SIG-M5 treated with dmso at 0.1 percent for 504 hours (cell line): ENCODE results near the gene WDFY4.

Experiments used
- DNase-seq: peaks from one replicate; lab custom pipeline; 2025; ENCODE audit not compliant: unreplicated experiment; lab: John Stamatoyannopoulos, UW

Gene WDFY4

DNA sequence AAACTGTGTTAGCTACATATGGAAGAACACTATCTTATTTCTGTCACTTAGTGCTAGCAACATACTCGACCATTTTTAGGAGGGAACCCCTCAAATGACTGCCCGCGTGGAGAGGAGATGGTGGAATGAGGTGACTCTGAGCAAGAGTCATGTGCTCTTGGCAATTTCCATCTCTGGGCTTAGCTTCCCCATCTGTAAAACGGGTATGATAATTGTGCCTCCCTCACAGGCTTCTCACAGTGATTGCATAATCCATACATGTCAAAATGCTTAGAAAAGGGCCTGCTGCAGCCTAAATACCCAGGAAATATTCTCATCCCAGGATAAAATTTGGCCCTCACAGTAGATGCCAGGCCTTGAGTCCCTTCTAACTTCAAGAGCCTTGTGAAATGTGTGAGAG lies 86.6 kb downstream of the WDFY4 start:
- no peak for DNase-seq

DNA sequence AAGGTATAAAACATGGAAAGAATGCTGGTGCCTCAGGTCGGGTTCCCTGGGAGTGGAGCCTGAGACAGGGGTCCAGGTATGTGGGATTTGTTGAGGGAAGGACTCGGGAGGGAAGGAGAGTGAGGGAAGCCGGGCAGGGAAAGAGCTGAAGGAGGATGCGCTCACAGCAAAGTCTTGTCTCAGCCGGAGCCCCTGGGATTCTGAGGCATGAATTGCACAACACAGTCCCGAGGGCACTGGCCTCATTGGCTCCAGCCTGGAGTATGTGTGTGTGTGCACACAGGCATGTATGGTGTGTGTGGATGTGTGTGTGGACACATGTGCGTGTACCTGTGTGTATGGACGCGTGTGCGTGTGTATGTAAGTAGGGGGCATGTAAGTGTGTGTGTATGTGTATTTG lies 87.4 kb downstream of the WDFY4 start:
- DNase-seq: no peak

DNA sequence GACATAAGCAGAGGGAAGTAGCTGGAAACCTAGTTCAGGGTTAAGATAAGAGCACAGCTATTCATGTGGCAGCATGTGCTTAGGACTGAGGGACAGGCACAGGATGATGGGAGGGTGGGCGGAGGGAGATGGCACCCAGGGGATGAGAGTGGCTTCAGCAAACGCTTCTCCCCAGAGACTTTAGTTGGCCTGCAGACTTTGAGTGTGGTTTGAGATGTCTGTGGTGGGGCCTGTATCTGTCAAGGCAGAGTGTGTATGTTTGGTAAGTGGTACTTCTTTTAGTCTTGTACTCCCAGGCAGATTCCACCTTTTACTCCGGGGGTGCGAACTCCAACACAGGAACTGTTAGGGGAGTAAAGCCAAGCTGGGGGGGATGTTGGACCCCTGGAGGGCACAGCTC lies 88.9 kb downstream of the WDFY4 start:
- no peak for DNase-seq

DNA sequence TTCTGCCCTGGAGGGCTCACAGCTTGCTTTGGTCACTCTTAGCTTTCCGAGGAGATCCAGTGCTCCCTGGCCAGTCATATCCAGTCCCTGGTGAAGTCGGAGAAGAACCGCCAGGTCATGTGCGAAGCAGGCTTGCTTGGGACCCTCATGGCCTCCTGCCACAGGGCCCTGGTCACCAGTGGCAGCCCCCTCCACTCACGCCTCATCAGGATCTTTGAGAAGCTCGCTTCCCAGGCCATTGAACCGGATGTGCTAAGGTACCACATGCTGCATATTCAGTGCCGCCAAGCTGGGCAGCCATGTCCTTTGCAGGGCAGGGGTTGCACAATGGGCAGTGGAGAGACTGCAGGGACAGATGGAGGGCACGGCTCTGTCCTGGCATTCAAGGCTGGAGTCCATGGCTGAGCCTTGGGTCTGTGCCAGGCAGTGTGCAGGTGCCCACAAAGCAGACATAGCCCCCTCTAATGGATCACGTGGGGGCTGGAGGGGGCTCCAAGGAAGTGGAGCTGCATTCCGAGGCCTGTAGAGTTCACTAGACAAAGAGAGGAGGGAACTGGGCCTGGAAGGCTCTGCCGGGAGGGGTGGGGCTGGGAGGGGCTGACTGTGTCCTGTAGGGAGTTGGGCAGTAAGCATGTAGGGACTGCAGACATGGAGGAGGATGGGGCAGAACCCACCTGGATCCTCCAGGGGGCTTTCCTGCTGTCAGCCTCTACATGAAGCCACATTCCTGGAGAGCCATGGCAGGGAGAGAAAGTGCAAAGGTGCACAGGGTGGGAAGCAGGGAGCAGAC lies 89.9 kb downstream of the WDFY4 start:
- DNase-seq: no peak

DNA sequence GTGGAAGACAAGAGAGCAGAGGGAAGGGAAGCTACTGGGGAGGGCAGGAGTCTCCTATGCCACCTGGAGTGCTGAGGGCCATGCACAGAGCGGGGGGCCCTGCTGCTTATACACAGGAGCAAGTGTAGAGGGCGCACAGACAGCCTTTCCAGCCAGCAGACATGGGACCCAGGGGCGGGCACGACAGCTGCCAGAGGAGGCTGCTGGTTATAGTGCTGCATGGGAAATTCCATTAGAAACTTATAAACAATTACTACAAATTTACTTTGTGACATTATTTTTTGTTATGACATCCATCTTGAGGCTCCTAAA lies 90.5 kb downstream of the WDFY4 start:
- no peak for DNase-seq

DNA sequence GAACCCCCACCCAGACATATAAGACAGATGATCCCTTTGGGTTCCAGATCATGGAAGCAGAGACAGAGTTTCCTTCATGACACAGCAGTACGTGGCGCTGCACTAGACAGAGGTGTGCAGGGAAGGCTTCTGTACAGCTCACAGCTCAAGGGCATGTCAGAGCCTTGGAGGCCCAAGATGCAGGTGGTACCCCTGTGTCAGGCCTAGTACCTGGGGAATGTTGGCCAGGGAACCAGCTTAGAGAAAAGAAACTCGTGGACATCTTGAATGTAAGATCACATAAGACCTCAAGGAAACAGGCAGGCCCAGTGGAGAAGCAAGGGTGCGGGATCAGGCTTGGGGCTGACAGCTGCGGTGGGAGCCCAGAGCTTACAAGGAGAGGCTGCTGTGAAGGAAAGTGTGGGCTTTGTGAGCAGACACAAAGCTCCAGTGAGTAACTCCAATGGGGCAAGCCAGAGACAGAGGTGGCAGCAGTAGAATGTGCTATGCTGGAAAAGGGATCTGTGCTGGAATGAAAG lies 91.4 kb downstream of the WDFY4 start:
- DNase-seq: no peak

DNA sequence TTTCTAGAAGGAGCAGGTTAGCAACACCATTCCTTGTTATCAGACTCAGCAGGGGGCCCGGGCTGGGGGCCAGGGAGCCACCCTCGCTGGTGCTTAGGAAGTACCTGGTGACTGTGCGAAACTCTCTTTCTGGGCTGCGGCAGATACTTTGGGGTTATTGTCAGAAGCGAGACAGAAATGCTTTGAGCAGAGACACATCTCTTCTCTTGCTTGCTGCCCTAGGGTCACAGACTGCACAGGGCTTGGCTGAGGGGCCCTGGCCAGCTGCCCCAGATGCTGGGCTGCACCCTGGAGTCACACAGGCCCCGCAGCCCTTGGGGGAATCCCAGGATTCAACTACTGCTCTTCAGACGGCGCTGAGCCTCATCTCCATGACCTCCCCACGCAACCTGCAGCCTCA lies 91.9 kb downstream of the WDFY4 start:
- DNase-seq: no peak

DNA sequence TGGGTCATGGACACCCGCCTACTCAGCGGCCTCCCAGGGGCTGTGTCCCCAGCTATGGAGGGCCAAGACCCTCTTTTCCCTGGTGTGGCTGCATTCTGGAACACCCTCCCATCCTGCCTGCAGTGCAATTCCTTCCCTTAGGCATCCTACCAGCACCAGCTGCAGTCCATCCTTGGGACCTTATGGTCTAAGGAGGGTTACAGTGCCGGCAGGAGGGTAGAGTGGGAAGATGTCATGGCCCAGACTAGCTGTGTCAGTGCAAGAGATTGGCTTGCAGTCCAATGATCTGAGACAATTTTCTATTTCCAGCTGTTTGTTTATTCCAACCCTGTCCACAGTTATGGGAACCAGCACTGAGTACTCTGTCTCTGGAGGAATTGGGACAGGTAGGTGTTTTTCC lies 92.4 kb downstream of the WDFY4 start:
- no peak for DNase-seq

DNA sequence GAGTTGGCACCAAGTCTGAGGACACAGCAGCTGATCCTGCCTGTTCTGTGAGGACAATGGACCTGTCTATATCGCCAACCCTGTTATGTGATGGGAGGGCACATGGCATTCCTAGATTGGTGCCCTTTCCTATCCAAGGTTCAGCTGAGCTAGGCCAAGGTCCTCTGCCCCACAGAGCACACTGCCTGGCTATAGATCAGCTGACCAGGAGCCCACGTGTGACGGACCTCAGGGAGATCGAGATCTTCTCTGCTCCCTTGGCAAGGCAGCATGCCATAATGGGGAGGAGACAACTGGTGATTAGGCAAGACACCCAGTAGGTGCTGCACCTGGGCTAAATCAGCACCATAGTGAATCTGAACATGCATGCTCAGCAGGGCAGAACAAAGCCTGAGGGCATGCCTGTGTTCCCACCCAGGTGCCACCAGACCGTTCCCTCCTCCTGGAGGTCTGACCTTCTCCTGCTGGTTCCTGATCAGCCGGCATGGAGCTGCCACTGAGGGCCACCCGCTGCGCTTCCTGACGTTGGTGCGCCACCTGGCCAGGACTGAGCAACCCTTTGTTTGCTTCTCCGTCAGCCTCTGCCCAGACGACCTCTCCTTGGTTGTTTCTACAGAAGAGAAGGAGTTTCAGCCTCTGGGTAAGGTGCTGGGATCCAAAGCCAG lies 93.7 kb downstream of the WDFY4 start:
- DNase-seq: no peak

DNA sequence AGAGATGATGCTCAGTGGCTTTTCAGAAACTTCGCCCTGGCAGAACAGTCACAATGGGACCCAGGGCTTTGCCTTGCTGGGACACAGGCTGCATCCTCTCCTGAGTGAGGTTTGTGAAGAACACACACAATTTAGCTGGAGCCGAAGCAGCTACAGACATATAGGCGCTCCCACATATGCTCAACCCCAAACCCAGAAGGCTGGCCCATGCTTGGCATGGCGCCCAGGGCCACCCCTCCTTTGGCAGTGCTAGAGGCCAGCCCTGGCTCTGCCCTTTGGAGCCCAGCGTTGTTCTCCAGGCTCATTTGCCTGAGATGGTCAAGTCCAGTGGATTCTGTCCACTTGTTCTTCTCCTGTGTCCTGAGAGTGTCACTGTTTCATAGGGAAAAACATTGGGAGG lies 94.4 kb downstream of the WDFY4 start:
- DNase-seq: no peak

DNA sequence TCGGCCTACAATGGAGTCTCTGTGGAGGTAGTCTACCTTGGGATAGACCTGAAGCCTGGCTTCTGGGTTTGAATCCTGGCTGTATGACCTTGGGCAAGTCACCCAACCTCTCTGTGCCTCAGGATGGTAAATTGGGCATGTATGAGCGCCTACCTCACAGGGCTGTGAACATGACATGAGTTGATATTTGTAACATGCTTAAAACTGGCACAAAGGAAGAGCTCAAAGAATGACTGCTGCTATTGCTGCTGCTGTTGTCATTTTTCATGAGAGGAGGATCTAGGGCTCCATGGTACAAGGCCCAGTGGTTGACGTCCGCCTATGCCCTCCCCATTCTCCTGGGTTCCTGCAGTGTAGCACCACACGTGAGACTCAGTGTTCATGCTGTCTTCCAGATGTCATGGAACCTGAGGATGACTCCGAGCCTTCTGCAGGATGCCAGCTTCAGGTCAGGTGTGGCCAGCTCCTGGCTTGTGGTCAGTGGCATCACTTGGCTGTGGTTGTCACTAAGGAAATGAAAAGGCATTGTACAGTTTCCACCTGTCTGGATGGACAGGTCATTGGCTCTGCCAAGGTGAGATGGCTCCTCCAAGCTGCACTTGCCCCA lies 95.0 kb downstream of the WDFY4 start:
- no peak for DNase-seq

DNA sequence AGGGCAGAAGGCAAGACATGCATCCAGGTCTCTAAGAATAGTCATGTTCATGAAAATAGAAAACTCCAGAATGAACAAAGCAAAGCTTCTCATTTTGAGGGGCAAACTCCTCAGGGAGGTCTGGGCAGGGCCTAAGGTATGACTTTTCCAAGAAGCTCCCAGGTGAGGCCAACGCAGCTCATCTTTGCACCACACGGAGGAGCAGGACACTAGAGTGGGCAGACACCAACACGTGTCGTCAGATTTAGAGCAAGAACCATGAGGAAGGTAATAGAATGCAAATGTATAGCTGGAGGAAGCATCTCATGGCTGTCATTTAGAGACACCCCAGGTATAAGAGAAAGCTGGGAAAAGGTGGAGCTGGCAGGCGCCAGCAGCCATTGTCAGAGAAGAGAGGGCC lies 95.7 kb downstream of the WDFY4 start:
- DNase-seq: no peak

DNA sequence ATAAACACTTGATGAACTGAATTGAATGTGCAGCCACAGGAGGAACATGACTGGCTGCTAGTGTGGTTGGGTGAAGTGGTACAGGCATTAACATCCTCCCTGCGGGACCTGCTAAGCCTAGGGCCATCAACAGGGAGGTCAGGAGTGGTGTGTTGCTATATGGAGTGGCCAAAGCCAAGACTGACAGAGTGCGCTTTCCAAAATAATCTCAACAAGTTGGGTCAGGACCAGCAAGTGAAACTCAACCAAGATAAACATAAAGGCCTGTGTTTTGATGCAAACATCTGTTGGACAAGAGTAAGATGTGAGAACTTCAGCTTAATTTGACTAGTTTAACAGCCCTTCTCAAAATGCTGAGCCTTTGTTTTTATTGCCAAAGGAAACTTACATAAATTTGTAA lies 97.7 kb downstream of the WDFY4 start:
- DNase-seq: no peak

DNA sequence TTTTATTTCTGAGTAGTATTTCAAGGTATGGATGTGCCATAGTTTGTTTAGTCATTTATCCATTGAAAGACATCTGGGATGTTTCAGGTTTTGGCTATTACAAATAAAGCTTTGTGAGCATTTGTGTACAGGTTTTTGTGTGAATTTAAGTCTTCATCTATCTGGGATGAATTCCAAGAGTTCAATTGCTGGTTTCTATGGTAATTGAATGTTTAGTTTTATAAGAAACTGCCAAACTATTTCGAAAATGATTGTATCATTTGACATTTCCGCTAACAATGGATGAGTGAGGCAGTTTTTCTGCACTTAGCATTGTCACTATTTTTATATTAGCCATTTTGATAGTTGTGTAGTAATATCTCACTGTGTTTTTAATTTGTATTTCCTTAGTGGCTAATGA lies 99.4 kb downstream of the WDFY4 start:
- no peak for DNase-seq

DNA sequence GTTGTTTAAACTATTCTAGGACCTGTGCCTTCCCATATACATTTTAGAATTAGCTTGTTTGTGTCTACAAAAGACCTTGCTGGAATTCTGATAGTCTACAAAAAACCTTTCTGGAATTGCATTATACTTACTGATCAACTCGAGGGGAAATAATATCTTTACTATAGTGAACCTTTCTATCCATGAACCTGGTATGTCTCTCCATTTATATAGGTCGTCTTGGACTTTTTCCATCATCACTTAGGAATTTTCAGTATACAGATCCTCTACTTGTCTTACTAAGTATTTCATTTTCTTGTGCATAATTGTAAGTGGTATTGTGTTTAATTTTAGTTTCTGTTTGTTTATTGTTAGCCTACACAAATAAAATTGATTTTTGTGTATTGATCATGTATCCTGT lies 101.1 kb downstream of the WDFY4 start:
- DNase-seq: no peak

DNA sequence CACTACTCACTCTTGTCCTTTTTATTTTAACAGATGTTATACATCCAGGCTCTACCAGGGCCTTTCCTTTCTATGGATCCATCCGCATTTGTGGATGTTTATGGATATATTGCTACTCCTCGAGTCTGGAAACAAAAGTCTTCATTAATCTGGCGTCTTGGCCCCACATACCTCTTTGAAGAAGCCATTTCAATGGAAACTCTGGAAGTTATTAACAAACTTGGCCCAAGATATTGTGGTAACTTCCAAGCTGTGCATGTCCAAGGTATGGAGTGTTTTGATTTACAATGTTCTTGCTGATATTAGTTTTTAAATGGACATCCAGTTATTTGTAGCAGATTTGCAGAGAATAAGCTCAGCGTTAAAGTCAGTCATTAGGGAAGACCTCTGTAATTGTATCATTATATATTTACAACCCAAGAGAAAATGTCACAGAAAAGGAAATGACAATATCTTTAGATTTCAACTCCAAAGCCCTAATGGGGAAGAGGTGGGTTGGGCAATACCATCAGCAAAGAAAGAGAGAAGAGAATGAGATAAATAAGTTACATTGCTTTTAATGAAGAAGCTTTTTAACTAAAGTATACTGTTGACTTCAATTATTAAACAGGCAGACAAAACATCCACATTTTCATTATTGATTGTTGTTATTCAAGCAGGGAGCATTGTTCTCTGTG lies 102.1 kb downstream of the WDFY4 start:
- DNase-seq: no peak

DNA sequence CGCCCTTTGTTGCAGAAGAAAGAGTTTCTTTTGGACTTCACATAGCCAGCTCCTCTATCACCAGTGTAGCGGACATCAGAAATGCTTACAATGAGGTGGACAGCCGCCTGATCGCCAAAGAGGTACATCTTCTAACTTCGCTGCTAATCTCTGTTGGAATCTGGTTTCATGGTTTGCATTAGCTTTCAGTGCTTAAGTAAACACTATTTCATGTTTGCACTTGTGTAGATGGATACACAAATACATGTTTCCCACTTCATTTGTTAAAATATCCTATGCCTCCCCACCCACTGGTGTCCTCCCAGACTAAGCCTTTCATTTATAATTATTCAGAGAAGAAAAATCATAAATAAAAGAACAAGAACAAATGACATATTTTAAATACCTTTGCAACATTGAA lies 103.9 kb downstream of the WDFY4 start:
- DNase-seq: no peak

DNA sequence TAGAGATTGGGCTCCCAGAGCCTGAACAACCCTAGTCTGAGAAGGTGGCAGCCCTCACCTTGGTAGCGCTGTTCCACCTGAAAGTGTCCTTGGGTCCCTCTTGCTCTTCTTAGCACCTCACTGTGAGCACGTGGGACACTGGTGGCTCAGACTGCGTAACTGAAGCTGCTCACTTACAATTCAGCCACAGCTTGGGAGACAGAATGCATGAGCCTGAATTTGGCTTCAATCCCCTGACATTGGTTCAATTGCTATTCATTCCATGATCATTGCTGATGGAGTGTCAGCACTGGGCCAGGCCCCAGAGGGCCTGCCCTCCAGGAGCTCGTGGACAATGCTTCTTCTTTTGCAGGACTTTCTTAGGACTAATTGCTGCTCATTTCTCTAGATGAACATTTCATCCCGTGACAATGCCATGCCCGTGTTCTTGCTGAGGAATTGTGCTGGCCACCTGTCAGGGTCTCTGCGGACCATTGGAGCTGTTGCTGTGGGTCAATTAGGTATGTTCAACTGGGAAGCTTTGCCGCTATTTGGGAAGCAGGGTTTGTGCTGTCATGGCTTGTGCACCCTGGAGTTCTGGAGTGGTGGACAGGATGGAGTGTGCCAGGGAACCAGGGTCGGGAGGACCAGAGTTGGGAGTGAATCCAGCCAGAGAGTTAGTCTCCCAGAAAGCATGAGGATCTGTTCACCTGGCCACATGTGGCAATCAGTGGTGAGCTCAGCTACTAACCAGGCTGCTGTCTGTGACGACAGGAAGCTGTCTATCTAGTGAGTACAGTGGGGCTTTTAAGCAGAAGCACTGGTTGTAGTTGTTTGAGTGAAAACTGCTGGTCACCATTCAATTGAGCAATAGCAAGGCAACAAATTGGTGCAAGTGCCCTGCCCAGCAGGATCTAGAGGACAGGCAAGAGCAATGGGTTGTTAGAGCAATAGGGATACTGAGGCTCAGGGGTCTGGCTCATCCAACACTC lies 105.1 kb downstream of the WDFY4 start:
- DNase-seq: no peak

DNA sequence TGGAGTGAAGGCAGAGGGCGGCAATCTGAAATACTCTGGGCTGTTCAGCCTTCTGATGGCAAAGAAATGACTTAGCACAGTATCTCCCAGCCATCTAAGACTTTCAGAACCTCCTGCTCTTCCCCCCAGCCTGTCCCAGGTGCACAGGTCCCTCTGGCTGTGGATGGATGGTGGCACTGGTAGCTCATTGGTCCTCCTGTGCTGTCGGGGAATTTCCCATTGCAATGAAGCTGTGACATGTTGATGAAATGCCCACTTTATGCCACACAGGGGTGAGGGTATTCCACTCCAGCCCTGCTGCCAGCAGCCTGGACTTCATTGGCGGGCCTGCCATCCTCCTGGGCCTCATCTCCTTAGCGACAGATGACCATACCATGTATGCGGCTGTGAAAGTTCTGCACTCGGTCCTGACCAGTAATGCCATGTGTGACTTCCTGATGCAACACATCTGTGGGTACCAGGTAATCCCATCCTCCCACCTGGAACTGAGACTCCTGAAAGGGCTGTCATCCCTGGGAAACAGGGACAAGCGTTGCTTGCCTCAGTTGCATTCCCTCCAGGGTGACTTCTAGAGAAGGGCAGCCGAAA lies 105.9 kb downstream of the WDFY4 start:
- DNase-seq: no peak

DNA sequence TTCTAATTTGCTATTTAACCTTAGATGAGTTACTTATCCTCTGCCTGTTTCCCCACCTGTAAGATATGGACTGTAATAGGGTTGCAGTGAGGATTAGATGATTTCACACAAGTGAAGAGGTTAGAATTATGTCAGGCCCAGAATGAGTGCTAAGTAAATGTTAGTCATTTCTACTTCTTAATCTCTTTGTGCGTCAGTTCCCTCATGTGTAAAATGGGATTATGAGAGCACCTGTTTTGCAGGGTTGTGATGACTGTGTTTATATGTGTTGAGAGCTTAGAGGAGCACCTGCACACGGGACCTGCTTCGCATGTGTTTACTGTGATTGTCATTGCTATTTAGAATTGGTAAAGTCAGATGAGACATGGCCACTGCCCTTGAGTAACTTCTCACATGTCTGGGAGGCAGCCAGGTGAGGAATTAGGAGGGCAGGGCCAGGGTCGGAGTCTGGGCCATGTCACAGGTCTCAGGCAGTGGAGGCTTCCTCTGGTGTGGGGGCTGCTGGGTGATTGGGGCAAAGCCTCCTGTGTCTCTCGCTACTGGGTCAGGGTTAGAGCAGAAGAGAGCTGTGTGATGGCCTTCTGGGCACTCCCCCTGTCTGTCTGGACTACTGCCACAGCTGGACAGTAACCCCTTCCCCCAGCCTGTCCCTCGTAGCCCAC lies 106.7 kb downstream of the WDFY4 start:
- no peak for DNase-seq
